SK-N-SH (cell line): ENCODE data around the gene CDH26.

Experiments used
- EP300 ChIP-seq, 2 experiments: IDR thresholded peaks; 2 replicates each; pipeline versions ENCODE4 v1.4.0 to v1.6.1; 2012; ENCODE audit warnings: borderline replicate concordance in 1 of 2, low read depth in 1 of 2, low read length in 1 of 2
- EZH2phosphoT487 ChIP-seq: fragments of 200-600 bp; sonication (generic); IDR thresholded peaks from 2 replicates; pipeline ENCODE4 v1.6.1; 2017; ENCODE audit warnings: low read depth, mixed run types, mild to moderate bottlenecking, antibody characterized with exemption, moderate library complexity, borderline replicate concordance
- FOSL2 ChIP-seq: IDR thresholded peaks from 2 replicates; pipeline ENCODE4 v1.4.0; 2012; ENCODE audit warnings: low read depth, mild to moderate bottlenecking, moderate library complexity, borderline replicate concordance
- GATA2 ChIP-seq: sonication (generic); formaldehyde crosslinking; IDR thresholded peaks from 2 replicates; pipeline ENCODE4 v1.5.0; 2020; ENCODE audit warnings: mild to moderate bottlenecking, missing genetic modification reagents
- JUND ChIP-seq: IDR thresholded peaks from 2 replicates; pipeline ENCODE4 v1.4.0; 2012
- POLR2AphosphoS5 ChIP-seq: IDR thresholded peaks from 2 replicates; pipeline ENCODE4 v1.6.1; 2012; ENCODE audit warnings: low read depth, low read length
- RCOR1 ChIP-seq: fragments of 150-350 bp; IDR thresholded peaks from 2 replicates; pipeline ENCODE4 v1.6.1; 2017; ENCODE audit warnings: antibody characterized with exemption, low read length
- RFX5 ChIP-seq: IDR thresholded peaks from 2 replicates; pipeline ENCODE4 v1.6.1; 2012; ENCODE audit warnings: mild to moderate bottlenecking, improper control_type of control experiment, low read length
- SIN3A ChIP-seq: IDR thresholded peaks from 2 replicates; pipeline ENCODE4 v1.6.1; 2012; ENCODE audit warnings: low read depth, mild to moderate bottlenecking, low read length, moderate library complexity, borderline replicate concordance
- SMC3 ChIP-seq: IDR thresholded peaks from 2 replicates; pipeline ENCODE4 v1.6.1; 2012; ENCODE audit warnings: low read depth, low read length, improper control_type of control experiment
- TF ChIP-seq, protein P1 (sequence below): fragments of 200-600 bp; sonication (generic); IDR thresholded peaks from 2 replicates; pipeline ENCODE4 v1.6.1; 2017; ENCODE audit warnings: antibody characterized with exemption, mild to moderate bottlenecking, moderate library complexity
- TF ChIP-seq, protein P2 (sequence below): IDR thresholded peaks from 2 replicates; pipeline ENCODE4 v1.6.1; 2012; ENCODE audit warnings: mild to moderate bottlenecking, low read depth, low read length, moderate library complexity
- TF ChIP-seq, protein P3 (sequence below): fragments of 150-350 bp; IDR thresholded peaks from 2 replicates; pipeline ENCODE4 v1.6.1; 2017; ENCODE audit warnings: antibody characterized with exemption, low read length, low read depth, borderline replicate concordance
- TF ChIP-seq, protein P4 (sequence below): fragments of 150-350 bp; IDR thresholded peaks from 2 replicates; pipeline ENCODE4 v1.6.1; 2016; ENCODE audit warnings: mild to moderate bottlenecking, low read depth, low read length

DNA sequence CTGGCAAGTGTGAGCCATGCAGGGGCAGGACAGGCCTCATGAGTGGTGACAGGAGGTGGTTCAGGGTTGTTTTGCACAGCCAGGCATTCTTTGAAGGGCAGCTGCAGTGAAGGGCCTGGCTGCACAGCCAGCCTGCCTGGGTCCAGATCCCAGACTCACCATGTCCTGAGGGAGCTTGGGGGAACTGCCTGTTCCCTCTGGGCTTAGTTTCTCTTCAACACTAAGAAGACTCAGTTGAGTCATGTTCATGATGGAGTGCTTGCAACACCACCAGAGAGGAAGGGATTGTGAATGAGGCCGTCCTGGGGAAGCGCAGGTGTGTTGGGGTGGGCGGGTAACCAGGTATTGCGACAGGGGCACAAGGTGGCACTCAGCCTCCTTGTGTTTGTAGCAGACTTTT, 102.4 kb downstream of the CDH26 start:
- TF ChIP-seq, protein P1, sequence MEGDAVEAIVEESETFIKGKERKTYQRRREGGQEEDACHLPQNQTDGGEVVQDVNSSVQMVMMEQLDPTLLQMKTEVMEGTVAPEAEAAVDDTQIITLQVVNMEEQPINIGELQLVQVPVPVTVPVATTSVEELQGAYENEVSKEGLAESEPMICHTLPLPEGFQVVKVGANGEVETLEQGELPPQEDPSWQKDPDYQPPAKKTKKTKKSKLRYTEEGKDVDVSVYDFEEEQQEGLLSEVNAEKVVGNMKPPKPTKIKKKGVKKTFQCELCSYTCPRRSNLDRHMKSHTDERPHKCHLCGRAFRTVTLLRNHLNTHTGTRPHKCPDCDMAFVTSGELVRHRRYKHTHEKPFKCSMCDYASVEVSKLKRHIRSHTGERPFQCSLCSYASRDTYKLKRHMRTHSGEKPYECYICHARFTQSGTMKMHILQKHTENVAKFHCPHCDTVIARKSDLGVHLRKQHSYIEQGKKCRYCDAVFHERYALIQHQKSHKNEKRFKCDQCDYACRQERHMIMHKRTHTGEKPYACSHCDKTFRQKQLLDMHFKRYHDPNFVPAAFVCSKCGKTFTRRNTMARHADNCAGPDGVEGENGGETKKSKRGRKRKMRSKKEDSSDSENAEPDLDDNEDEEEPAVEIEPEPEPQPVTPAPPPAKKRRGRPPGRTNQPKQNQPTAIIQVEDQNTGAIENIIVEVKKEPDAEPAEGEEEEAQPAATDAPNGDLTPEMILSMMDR: no peak
- TF ChIP-seq JUND: no peak
- no peak for TF ChIP-seq EP300 (IDR thresholded peaks at IDR 0.05; ENCODE audit: borderline replicate concordance in 1 of 2, low read depth in 1 of 2, low read length in 1 of 2)
- TF ChIP-seq POLR2AphosphoS5: no peak
- TF ChIP-seq SMC3: no peak
- no peak for TF ChIP-seq RFX5
- TF ChIP-seq, protein P2, sequence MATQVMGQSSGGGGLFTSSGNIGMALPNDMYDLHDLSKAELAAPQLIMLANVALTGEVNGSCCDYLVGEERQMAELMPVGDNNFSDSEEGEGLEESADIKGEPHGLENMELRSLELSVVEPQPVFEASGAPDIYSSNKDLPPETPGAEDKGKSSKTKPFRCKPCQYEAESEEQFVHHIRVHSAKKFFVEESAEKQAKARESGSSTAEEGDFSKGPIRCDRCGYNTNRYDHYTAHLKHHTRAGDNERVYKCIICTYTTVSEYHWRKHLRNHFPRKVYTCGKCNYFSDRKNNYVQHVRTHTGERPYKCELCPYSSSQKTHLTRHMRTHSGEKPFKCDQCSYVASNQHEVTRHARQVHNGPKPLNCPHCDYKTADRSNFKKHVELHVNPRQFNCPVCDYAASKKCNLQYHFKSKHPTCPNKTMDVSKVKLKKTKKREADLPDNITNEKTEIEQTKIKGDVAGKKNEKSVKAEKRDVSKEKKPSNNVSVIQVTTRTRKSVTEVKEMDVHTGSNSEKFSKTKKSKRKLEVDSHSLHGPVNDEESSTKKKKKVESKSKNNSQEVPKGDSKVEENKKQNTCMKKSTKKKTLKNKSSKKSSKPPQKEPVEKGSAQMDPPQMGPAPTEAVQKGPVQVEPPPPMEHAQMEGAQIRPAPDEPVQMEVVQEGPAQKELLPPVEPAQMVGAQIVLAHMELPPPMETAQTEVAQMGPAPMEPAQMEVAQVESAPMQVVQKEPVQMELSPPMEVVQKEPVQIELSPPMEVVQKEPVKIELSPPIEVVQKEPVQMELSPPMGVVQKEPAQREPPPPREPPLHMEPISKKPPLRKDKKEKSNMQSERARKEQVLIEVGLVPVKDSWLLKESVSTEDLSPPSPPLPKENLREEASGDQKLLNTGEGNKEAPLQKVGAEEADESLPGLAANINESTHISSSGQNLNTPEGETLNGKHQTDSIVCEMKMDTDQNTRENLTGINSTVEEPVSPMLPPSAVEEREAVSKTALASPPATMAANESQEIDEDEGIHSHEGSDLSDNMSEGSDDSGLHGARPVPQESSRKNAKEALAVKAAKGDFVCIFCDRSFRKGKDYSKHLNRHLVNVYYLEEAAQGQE: no peak
- TF ChIP-seq, protein P3, sequence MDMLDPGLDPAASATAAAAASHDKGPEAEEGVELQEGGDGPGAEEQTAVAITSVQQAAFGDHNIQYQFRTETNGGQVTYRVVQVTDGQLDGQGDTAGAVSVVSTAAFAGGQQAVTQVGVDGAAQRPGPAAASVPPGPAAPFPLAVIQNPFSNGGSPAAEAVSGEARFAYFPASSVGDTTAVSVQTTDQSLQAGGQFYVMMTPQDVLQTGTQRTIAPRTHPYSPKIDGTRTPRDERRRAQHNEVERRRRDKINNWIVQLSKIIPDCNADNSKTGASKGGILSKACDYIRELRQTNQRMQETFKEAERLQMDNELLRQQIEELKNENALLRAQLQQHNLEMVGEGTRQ: no peak
- TF ChIP-seq GATA2 (CRISPR knock-in tag): no peak
- no peak for TF ChIP-seq RCOR1
- TF ChIP-seq, protein P4, sequence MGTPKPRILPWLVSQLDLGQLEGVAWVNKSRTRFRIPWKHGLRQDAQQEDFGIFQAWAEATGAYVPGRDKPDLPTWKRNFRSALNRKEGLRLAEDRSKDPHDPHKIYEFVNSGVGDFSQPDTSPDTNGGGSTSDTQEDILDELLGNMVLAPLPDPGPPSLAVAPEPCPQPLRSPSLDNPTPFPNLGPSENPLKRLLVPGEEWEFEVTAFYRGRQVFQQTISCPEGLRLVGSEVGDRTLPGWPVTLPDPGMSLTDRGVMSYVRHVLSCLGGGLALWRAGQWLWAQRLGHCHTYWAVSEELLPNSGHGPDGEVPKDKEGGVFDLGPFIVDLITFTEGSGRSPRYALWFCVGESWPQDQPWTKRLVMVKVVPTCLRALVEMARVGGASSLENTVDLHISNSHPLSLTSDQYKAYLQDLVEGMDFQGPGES: no peak
- TF ChIP-seq SIN3A: no peak
- TF ChIP-seq FOSL2: no peak
- no peak for TF ChIP-seq EZH2phosphoT487
